ENCODE results near the gene NMNAT3.

- TF ChIP-seq CTCF (IDR thresholded peaks at IDR 0.05): no peak
- no peak for TF ChIP-seq POLR2A (IDR thresholded peaks at IDR 0.05)
These were observed 159.5 kb downstream of the NMNAT3 start for GRCh38 chr3:139518306-139518705.

All from Peyer's patch (tissue), 4 donors.